ENCODE data around the gene CTNNA2.

Gene CTNNA2

GRCh38 chr2:80322958-80323357 lies 810.1 kb downstream of the CTNNA2 start:
- Histone ChIP-seq H3K27me3 (ENCODE audit: control insufficient read depth in 5 of 5, insufficient read depth in 4 of 5, low read length in 5 of 5) (peaks cover 11 to 19% (median 14%) of the 10 kb centered on the region in 5 donors), H3K9ac (ENCODE audit: low read length in 5 of 5) (no peak overlapping the region), H3K27ac (ENCODE audit: low read depth, low read length) (no peak overlapping the region)

GRCh38 chr2:80323610-80324009 lies 810.8 kb downstream of the CTNNA2 start:
- H3K9ac ChIP-seq (ENCODE audit: low read length in 5 of 5): no peak overlapping the region
- H3K9me3 ChIP-seq (ENCODE audit: control insufficient read depth in 5 of 5, low read length in 5 of 5): no peaks in the 10 kb centered on the region
- H3K4me1 ChIP-seq (ENCODE audit: control insufficient read depth in 5 of 5, insufficient read depth in 5 of 5, low read length in 5 of 5): no peaks in the 10 kb centered on the region
- H3K27me3 ChIP-seq (ENCODE audit: control insufficient read depth in 5 of 5, insufficient read depth in 4 of 5, low read length in 5 of 5): peaks cover 11 to 19% (median 14%) of the 10 kb centered on the region in 5 donors
- no peaks in the 10 kb centered on the region for H3K36me3 ChIP-seq (ENCODE audit: control insufficient read depth in 5 of 5, insufficient read depth in 5 of 5, low read length in 5 of 5)
- H3K27ac ChIP-seq (ENCODE audit: low read depth, low read length): no peak overlapping the region
- no peak overlapping the region for H3K4me3 ChIP-seq (ENCODE audit: low read depth in 1 of 5, low read length in 5 of 5)

More at GRCh38 chr2:80322958-80323357, 810.1 kb downstream of the CTNNA2 start:
- H3K4me1 ChIP-seq (ENCODE audit: control insufficient read depth in 5 of 5, insufficient read depth in 5 of 5, low read length in 5 of 5): no peaks in the 10 kb centered on the region
- no peaks in the 10 kb centered on the region for H3K9me3 ChIP-seq (ENCODE audit: control insufficient read depth in 5 of 5, low read length in 5 of 5)
- H3K36me3 ChIP-seq (ENCODE audit: control insufficient read depth in 5 of 5, insufficient read depth in 5 of 5, low read length in 5 of 5): no peaks in the 10 kb centered on the region
- no peak overlapping the region for H3K4me3 ChIP-seq (ENCODE audit: low read depth in 1 of 5, low read length in 5 of 5)

DNA sequence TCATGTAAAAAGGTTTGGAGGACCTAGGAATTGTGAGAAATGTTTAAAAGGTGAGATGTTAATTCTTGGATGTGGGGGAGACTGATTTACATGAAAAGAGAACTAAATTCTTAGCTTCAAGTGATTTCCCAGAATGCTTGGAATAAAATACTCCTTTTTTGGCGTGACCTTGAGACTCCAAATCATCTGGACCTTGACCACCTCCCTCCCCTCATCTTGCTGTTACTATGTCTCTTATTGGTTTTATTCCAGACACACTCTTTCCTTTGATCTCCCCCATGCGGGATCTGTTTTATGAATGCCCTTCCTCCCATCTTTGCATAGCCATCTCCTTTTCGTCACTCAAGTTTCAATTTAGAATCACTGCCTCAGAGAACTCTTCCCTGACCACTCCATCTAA lies 811.7 kb downstream of the CTNNA2 start:
- no peaks in the 10 kb centered on the region for H3K36me3 ChIP-seq (ENCODE audit: control insufficient read depth in 5 of 5, insufficient read depth in 5 of 5, low read length in 5 of 5)
- H3K27me3 ChIP-seq (ENCODE audit: control insufficient read depth in 5 of 5, insufficient read depth in 4 of 5, low read length in 5 of 5): peaks cover 11 to 19% (median 14%) of the 10 kb centered on the region in 5 donors
- no peak overlapping the region for H3K9ac ChIP-seq (ENCODE audit: low read length in 5 of 5)
- no peaks in the 10 kb centered on the region for H3K9me3 ChIP-seq (ENCODE audit: control insufficient read depth in 5 of 5, low read length in 5 of 5)
- H3K4me1 ChIP-seq (ENCODE audit: control insufficient read depth in 5 of 5, insufficient read depth in 5 of 5, low read length in 5 of 5): no peaks in the 10 kb centered on the region
- no peak overlapping the region for H3K4me3 ChIP-seq (ENCODE audit: low read depth in 1 of 5, low read length in 5 of 5)
- no peak overlapping the region for H3K27ac ChIP-seq (ENCODE audit: low read depth, low read length)

DNA sequence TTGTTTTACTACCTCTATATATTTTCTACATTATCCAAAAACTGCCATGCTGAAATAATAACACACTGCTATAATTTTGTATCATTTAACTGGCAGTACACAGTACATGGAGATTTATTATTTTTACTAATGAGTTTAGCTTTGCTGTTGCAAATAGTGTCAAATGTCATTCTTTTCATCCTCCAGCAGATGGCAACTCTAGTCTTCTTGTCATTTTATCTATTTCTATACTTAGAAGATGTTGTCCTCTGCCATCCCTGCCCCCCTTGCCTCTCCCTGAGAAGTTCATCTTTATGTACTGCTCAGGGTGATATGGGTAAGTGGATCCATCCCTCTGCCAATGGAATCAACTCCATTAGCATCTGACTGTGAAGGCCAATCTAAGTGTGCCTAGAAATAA lies 813.4 kb downstream of the CTNNA2 start:
- Histone ChIP-seq H3K27me3 (ENCODE audit: control insufficient read depth in 5 of 5, insufficient read depth in 4 of 5, low read length in 5 of 5) (peaks cover 11 to 19% (median 14%) of the 10 kb centered on the region in 5 donors), H3K9me3 (ENCODE audit: control insufficient read depth in 5 of 5, low read length in 5 of 5) (no peaks in the 10 kb centered on the region), H3K36me3 (ENCODE audit: control insufficient read depth in 5 of 5, insufficient read depth in 5 of 5, low read length in 5 of 5) (no peaks in the 10 kb centered on the region)

GRCh38 chr2:80326861-80327260 lies 814.0 kb downstream of the CTNNA2 start:
- Histone ChIP-seq H3K9me3 (ENCODE audit: control insufficient read depth in 5 of 5, low read length in 5 of 5) (no peaks in the 10 kb centered on the region), H3K36me3 (ENCODE audit: control insufficient read depth in 5 of 5, insufficient read depth in 5 of 5, low read length in 5 of 5) (no peaks in the 10 kb centered on the region), H3K27ac (ENCODE audit: low read depth, low read length) (no peak overlapping the region), H3K9ac (ENCODE audit: low read length in 5 of 5) (no peak overlapping the region), H3K4me1 (ENCODE audit: control insufficient read depth in 5 of 5, insufficient read depth in 5 of 5, low read length in 5 of 5) (no peaks in the 10 kb centered on the region), H3K4me3 (ENCODE audit: low read depth in 1 of 5, low read length in 5 of 5) (no peak overlapping the region), H3K27me3 (ENCODE audit: control insufficient read depth in 5 of 5, insufficient read depth in 4 of 5, low read length in 5 of 5) (peaks cover 11 to 19% (median 14%) of the 10 kb centered on the region in 5 donors)

More for the DNA sequence above, 813.4 kb downstream of the CTNNA2 start:
- Histone ChIP-seq H3K9ac (ENCODE audit: low read length in 5 of 5) (no peak overlapping the region), H3K4me1 (ENCODE audit: control insufficient read depth in 5 of 5, insufficient read depth in 5 of 5, low read length in 5 of 5) (no peaks in the 10 kb centered on the region), H3K4me3 (ENCODE audit: low read depth in 1 of 5, low read length in 5 of 5) (no peak overlapping the region), H3K27ac (ENCODE audit: low read depth, low read length) (no peak overlapping the region)

DNA sequence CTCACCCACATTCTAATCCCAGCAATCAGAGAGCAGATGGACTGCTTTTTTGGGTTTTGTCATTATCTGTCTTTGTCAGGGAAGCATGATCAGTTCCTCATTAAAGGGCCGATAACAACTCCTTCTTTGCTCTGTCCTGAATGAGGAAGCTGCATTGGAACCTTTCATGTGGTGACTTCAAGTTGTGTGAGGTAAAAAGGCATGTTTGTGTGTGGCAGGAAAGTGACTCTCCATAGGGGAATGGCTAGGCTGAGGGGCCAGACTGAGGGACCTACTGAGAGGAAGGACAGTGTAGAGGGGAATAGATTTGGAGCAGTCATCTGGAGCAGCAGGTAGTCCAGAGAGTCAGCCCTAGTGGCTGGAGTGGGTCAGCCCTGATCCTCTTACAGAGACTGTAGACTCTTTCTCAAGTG lies 815.3 kb downstream of the CTNNA2 start:
- no peak overlapping the region for H3K27ac ChIP-seq (ENCODE audit: low read depth, low read length)
- no peaks in the 10 kb centered on the region for H3K4me1 ChIP-seq (ENCODE audit: control insufficient read depth in 5 of 5, insufficient read depth in 5 of 5, low read length in 5 of 5)
- H3K27me3 ChIP-seq (ENCODE audit: control insufficient read depth in 5 of 5, insufficient read depth in 4 of 5, low read length in 5 of 5): peaks cover 2 to 10% (median 6%) of the 10 kb centered on the region in 5 donors
- H3K9ac ChIP-seq (ENCODE audit: low read length in 5 of 5): no peak overlapping the region
- H3K9me3 ChIP-seq (ENCODE audit: control insufficient read depth in 5 of 5, low read length in 5 of 5): no peaks in the 10 kb centered on the region
- no peaks in the 10 kb centered on the region for H3K36me3 ChIP-seq (ENCODE audit: control insufficient read depth in 5 of 5, insufficient read depth in 5 of 5, low read length in 5 of 5)
- no peak overlapping the region for H3K4me3 ChIP-seq (ENCODE audit: low read depth in 1 of 5, low read length in 5 of 5)

DNA sequence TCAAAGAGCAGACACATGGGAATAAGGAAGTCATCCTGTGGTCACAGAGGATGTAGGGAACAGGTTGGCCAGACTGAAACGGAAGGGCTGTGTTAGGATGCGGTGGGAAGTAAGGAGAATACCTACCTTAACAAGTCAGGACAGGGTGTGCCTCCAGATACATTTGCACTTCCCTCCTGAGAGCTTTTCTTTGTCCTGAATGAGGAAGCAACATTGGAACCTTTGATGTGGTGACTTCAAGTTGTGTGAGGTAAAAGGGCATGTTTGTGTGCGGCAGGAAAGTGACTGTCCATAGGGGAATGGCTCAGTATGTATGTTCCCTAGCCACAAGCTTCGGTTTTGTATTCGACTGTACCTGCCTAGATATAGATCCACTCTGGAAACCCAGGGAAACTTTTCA lies 816.6 kb downstream of the CTNNA2 start:
- no peaks in the 10 kb centered on the region for H3K9me3 ChIP-seq (ENCODE audit: control insufficient read depth in 5 of 5, low read length in 5 of 5)
- H3K4me3 ChIP-seq (ENCODE audit: low read depth in 1 of 5, low read length in 5 of 5): no peak overlapping the region
- H3K4me1 ChIP-seq (ENCODE audit: control insufficient read depth in 5 of 5, insufficient read depth in 5 of 5, low read length in 5 of 5): no peaks in the 10 kb centered on the region
- H3K9ac ChIP-seq (ENCODE audit: low read length in 5 of 5): no peak overlapping the region
- H3K27me3 ChIP-seq (ENCODE audit: control insufficient read depth in 5 of 5, insufficient read depth in 4 of 5, low read length in 5 of 5): no peaks in the 10 kb centered on the region
- no peaks in the 10 kb centered on the region for H3K36me3 ChIP-seq (ENCODE audit: control insufficient read depth in 5 of 5, insufficient read depth in 5 of 5, low read length in 5 of 5)
- H3K27ac ChIP-seq (ENCODE audit: low read depth, low read length): no peak overlapping the region

DNA sequence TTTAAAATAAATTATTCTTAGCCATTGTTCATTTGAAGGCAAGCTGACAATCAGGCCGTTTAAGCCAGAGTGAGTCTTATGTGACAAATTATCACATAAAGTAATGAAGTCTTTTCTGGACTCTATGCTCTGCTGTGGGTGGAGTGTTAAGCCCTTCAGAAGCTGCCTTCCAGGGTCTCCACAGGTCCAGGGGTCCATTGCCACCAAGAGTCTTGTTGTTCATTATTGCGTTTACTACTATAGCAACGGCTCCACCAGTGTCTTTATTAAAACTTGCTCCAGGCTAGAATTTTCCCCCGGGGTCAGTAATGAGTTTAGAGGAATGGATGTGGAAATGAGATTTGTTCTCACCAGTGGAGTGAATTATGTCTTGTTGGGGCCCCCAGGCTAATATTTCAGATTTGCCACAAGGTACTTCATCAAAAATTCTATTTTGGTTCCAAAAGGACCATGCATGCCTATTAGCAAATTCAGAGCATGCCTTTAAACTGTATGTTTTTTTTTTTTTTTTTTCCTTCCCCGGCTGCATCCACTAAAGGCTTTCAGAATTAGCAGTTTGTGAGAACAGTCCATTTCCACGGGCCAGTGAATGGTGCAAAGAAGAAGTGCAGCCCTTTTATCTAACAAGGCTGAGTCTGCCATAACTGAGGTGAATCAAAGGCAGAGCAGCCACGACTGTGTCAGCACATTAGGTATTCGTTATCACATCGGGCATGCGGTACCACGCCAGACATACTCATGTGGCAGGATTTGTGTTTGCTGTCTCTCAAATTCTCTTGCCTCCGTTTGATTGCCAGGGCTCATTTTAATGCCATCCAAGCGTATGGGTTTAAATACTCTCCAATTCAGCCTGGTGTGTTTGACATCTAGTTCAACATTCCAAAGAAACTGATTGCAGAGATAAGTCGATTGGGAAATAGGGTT lies 817.9 kb downstream of the CTNNA2 start:
- Histone ChIP-seq H3K9ac (ENCODE audit: low read length in 5 of 5) (no peak overlapping the region), H3K9me3 (ENCODE audit: control insufficient read depth in 5 of 5, low read length in 5 of 5) (no peaks in the 10 kb centered on the region), H3K4me1 (ENCODE audit: control insufficient read depth in 5 of 5, insufficient read depth in 5 of 5, low read length in 5 of 5) (peaks cover 0 to 4% (median 0%) of the 10 kb centered on the region in 5 donors), H3K27ac (ENCODE audit: low read depth, low read length) (no peak overlapping the region), H3K4me3 (ENCODE audit: low read depth in 1 of 5, low read length in 5 of 5) (no peak overlapping the region), H3K36me3 (ENCODE audit: control insufficient read depth in 5 of 5, insufficient read depth in 5 of 5, low read length in 5 of 5) (no peaks in the 10 kb centered on the region), H3K27me3 (ENCODE audit: control insufficient read depth in 5 of 5, insufficient read depth in 4 of 5, low read length in 5 of 5) (no peaks in the 10 kb centered on the region)

DNA sequence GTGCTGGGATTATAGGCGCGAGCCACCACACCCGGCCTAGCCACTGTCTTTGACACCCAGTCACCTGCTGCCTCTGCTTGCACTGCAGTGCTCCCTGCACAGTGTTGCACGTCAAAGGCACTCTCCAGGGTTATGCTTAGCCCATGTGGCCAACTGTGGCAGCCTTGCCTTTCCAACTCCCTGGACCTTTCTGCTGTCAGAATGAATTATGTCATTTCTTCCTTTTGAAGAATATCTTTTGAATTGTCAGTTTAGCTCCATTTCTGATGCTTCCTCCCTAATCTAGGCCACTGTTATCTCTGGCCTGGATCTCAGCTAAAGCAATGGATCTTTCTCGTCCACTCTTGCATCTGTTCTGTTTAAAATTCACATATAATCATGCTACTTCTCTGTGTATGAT lies 821.0 kb downstream of the CTNNA2 start:
- H3K9ac ChIP-seq (ENCODE audit: low read length in 5 of 5): no peak overlapping the region
- peaks cover 0 to 4% (median 0%) of the 10 kb centered on the region in 5 donors for H3K4me1 ChIP-seq (ENCODE audit: control insufficient read depth in 5 of 5, insufficient read depth in 5 of 5, low read length in 5 of 5)

DNA sequence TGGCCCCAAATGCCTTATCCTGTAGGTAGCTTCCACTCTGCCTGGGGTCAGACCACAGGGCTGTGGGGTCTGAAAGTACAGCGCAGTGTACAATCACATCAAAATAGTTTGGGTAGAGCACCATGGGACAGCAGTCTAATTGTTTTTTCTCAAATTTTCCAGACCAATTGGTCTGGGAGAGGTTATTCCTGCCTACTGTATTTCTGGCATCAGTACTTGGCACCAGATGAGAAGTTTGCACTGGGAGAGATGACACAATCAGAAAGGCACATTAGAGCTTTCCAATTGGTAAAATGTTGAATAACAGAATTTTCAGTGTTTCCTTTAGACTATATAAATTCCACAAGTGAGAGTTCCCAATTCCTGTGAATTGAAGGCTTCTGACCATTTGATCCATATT lies 822.6 kb downstream of the CTNNA2 start:
- no peaks in the 10 kb centered on the region for H3K27me3 ChIP-seq (ENCODE audit: control insufficient read depth in 5 of 5, insufficient read depth in 4 of 5, low read length in 5 of 5)
- peaks cover 0 to 4% (median 0%) of the 10 kb centered on the region in 5 donors for H3K4me1 ChIP-seq (ENCODE audit: control insufficient read depth in 5 of 5, insufficient read depth in 5 of 5, low read length in 5 of 5)
- H3K9me3 ChIP-seq (ENCODE audit: control insufficient read depth in 5 of 5, low read length in 5 of 5): no peaks in the 10 kb centered on the region
- H3K4me3 ChIP-seq (ENCODE audit: low read depth in 1 of 5, low read length in 5 of 5): no peak overlapping the region
- no peak overlapping the region for H3K27ac ChIP-seq (ENCODE audit: low read depth, low read length)
- no peaks in the 10 kb centered on the region for H3K36me3 ChIP-seq (ENCODE audit: control insufficient read depth in 5 of 5, insufficient read depth in 5 of 5, low read length in 5 of 5)
- H3K9ac ChIP-seq (ENCODE audit: low read length in 5 of 5): no peak overlapping the region

More for the DNA sequence above, 821.0 kb downstream of the CTNNA2 start:
- no peak overlapping the region for H3K27ac ChIP-seq (ENCODE audit: low read depth, low read length)
- no peaks in the 10 kb centered on the region for H3K36me3 ChIP-seq (ENCODE audit: control insufficient read depth in 5 of 5, insufficient read depth in 5 of 5, low read length in 5 of 5)
- H3K4me3 ChIP-seq (ENCODE audit: low read depth in 1 of 5, low read length in 5 of 5): no peak overlapping the region
- no peaks in the 10 kb centered on the region for H3K9me3 ChIP-seq (ENCODE audit: control insufficient read depth in 5 of 5, low read length in 5 of 5)
- no peaks in the 10 kb centered on the region for H3K27me3 ChIP-seq (ENCODE audit: control insufficient read depth in 5 of 5, insufficient read depth in 4 of 5, low read length in 5 of 5)
